ENCODE data around the gene SCRN1. TPM values are rescaled to one million over a fixed set of nuclear protein-coding genes. Genes with fewer than 3 reads are reported as not detected.

Gene SCRN1
- total RNA-seq, 3 donors from 2014 or later = 25.9 to 32.0 (median 31.5) TPM

- intact Hi-C loops (cut with DNase I; ENCODE audit: low total_unique reads) = no loop called here
- H3K27ac ChIP-seq = peak overlapping the region; percentile 57 to 70
- peaks cover 0 to 7% of the 10 kb centered on the region in 2 donors for H3K4me1 ChIP-seq
- H3K9me3 ChIP-seq = no peaks in the 10 kb centered on the region
- no peaks in the 10 kb centered on the region for H3K27me3 ChIP-seq
- no peaks in the 10 kb centered on the region for H3K36me3 ChIP-seq
- peak overlapping the region in 2 of 3 donors; percentile 62 to 71 for H3K4me3 ChIP-seq
- TF ChIP-seq POLR2AphosphoS5 (IDR thresholded peaks at IDR 0.05) (no peak), POLR2A (IDR thresholded peaks at IDR 0.05) (no peak), CTCF (IDR thresholded peaks at IDR 0.05) (no peak)
- peak in 1 of 2 donors; percentile 59 for DNase-seq (ENCODE audit: low spot score in 2 of 2)
Measured at GRCh38 chr7:29883462-29884398, 105.9 kb downstream of the SCRN1 start.

DNA sequence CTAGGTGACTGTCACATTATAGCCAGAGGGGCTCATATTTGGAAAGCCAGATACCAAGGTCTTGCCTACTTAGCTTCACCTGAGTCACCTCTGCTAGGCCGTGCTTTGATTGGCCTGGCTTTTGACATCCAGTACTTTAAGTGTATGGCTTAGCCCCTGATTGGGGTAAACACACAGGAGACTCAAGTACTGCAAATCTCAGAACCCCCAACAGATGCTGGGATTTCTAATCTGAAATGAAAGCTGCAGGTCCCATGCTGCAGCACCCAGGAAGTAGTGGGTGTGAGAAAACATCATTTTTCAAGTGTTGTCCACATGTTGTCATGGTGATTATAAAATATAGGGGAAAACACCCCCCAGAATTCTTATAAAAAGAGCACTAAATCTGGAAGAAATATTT lies 107.1 kb downstream of the SCRN1 start:
- intact Hi-C loops (cut with DNase I; ENCODE audit: low total_unique reads) = no loop called here
- TF ChIP-seq POLR2A (IDR thresholded peaks at IDR 0.05) = no peak
- no peak for TF ChIP-seq CTCF (IDR thresholded peaks at IDR 0.05)
- no peak for TF ChIP-seq POLR2AphosphoS5 (IDR thresholded peaks at IDR 0.05)
- Histone ChIP-seq H3K36me3 (no peaks in the 10 kb centered on the region), H3K27ac (no peak overlapping the region), H3K4me1 (peaks cover 0 to 7% of the 10 kb centered on the region in 2 donors), H3K4me3 (no peak overlapping the region), H3K9me3 (no peaks in the 10 kb centered on the region), H3K27me3 (no peaks in the 10 kb centered on the region)
- DNase-seq (ENCODE audit: low spot score in 2 of 2) = no peak

DNA sequence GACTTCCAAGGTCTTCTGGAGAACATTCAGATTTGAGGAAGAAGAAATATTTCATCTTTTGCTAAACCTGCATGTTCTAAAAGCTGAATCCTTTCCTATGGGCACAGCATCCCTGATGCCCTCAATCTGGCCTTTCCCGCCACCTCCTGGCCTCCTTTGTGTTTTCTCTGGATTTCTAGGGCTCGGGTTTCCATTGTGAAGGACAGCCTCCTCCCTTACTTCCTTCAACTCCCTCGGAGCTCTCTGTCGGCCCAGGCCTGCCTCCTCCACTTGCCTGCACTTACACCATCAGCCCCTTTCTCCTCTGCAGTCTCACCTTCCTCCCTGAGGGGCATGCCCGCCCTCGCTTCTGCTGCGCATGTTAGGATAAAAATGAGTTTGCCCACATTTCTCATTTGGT lies 107.9 kb downstream of the SCRN1 start:
- DNase-seq (ENCODE audit: low spot score in 2 of 2) = no peak
- Histone ChIP-seq H3K4me3 (no peak overlapping the region), H3K36me3 (no peaks in the 10 kb centered on the region), H3K9me3 (no peaks in the 10 kb centered on the region), H3K27me3 (no peaks in the 10 kb centered on the region), H3K4me1 (peaks cover 0 to 7% of the 10 kb centered on the region in 2 donors), H3K27ac (no peak overlapping the region)
- intact Hi-C loops (cut with DNase I; ENCODE audit: low total_unique reads) = no loop called here
- TF ChIP-seq POLR2AphosphoS5 (IDR thresholded peaks at IDR 0.05) = no peak
- no peak for TF ChIP-seq POLR2A (IDR thresholded peaks at IDR 0.05)
- TF ChIP-seq CTCF (IDR thresholded peaks at IDR 0.05) = no peak

GRCh38 chr7:29879609-29880008 lies 110.0 kb downstream of the SCRN1 start:
- DNase-seq (ENCODE audit: low spot score in 2 of 2) = no peak
- Histone ChIP-seq H3K27me3 (no peaks in the 10 kb centered on the region), H3K9me3 (no peaks in the 10 kb centered on the region), H3K27ac (peak overlapping the region in 1 of 2 donors; percentile 78), H3K36me3 (no peaks in the 10 kb centered on the region), H3K4me3 (no peak overlapping the region), H3K4me1 (peaks cover 0 to 2% of the 10 kb centered on the region in 2 donors)
- no peak for TF ChIP-seq POLR2A (IDR thresholded peaks at IDR 0.05)
- TF ChIP-seq POLR2AphosphoS5 (IDR thresholded peaks at IDR 0.05) = no peak
- no peak for TF ChIP-seq CTCF (IDR thresholded peaks at IDR 0.05)
- intact Hi-C loops (cut with DNase I; ENCODE audit: low total_unique reads) = no loop called here

DNA sequence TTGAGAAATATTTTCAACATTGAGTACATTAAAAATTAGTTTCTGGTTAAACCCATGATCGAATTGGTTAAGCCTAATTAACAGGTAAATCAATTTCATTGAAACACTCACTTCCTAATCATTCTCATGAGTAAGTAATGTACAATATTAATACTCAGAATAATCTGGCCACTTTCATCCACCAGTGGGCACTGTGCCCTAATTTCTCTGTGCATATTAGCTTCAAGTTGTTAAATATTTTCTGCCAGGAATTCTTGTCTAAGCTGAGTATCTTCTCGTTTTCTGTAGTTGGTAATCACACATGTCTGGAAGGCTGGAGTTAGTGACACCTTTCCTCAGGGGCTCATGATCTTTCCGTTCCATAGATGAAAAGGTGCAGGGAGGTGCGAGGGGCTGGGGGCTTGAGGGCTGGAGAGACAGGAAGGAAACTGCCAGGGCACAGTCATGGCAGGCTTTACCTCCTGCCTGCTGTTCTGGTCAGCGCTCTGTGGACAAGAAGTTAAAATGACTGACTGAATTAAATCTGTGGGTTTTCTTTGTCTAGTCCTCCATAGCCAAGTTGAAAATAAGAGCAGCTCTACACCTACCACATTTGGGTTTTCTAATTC lies 111.4 kb downstream of the SCRN1 start:
- no peak for TF ChIP-seq POLR2AphosphoS5 (IDR thresholded peaks at IDR 0.05)
- peak; percentile 39 to 60 (median 39) for TF ChIP-seq CTCF (IDR thresholded peaks at IDR 0.05)
- no peaks in the 10 kb centered on the region for H3K36me3 ChIP-seq
- intact Hi-C loops (cut with DNase I; ENCODE audit: low total_unique reads) = no loop called here
- H3K27me3 ChIP-seq = no peaks in the 10 kb centered on the region
- peak; percentile 47 to 61 for DNase-seq (ENCODE audit: low spot score in 2 of 2)
- no peak overlapping the region for H3K4me3 ChIP-seq
- H3K4me1 ChIP-seq = no peaks in the 10 kb centered on the region
- H3K9me3 ChIP-seq = no peaks in the 10 kb centered on the region
- H3K27ac ChIP-seq = peak overlapping the region; percentile 22 to 78
